Motor neuron (in vitro differentiated cells): ENCODE results near the gene CCR3. TPM values are rescaled to one million over a fixed set of nuclear protein-coding genes. Genes with fewer than 3 reads are reported as not detected.
A peak's percentile ranks its signal among the peaks of the same experiment; 100 is the strongest.

Experiments used
- ATAC-seq, 8 experiments: fragments of 200-7000 bp; cut with Tn5 transposase; replicated peaks in 6 of 8; 2 replicates each; pipeline ENCODE4 v1.8.0; 2021; ENCODE audit warnings: mild to moderate bottlenecking in 8 of 8, moderate library complexity in 8 of 8
- H3K27ac ChIP-seq, 2 donors: fragments of 250-450 bp; sonication (Bioruptor Pico); 2 replicates each; pipeline ENCODE4 v1.9.0; 2021; ENCODE audit warnings: antibody characterized with exemption in 2 of 2, mild to moderate bottlenecking in 2 of 2, moderate library complexity in 1 of 2
- H3K4me1 ChIP-seq, 2 donors: fragments of 250-450 bp; sonication (Bioruptor Pico); replicated peaks in 1 of 2; 2 replicates each; pipeline ENCODE4 v1.6.1; 2021; ENCODE audit warnings: antibody characterized with exemption in 2 of 2, mild to moderate bottlenecking in 2 of 2, moderate library complexity in 1 of 2
- H3K4me3 ChIP-seq, 5 donors: fragments of 250-450 bp; sonication (Bioruptor Pico); 2 replicates each; pipeline ENCODE4 v1.9.0; 2021; ENCODE audit warnings: antibody characterized with exemption in 5 of 5, mild to moderate bottlenecking in 5 of 5, moderate library complexity in 4 of 5
- whole genome bisulfite sequencing, 10 experiments: fragments of 450-650 bp; shearing (Covaris generic); methylation state at CpG; one replicate each; pipeline ENCODE4 v1.0.0; 2022; 5-methylcytosine and 5-hydroxymethylcytosine counted together
- in situ Hi-C, 9 experiments: fragments of 400-800 bp; cut with MboI; loops; one replicate each; pipeline ENCODE4 v1.15.0; 2021; ENCODE audit warnings: low sequenced_read_pairs in 9 of 9, low pct_unique_long_range_greater_than_20kb in 2 of 9; ENCODE audit not compliant: unreplicated experiment in 9 of 9
- total RNA-seq, 8 experiments: library from RNA; unstranded; fragments of 300-600 nt; gene quantifications; 2 replicates each; pipeline versions ENCODE4 v1.2.3 to v1.2.4, GENCODE V29; 2022

Gene CCR3
- total RNA-seq, 8 experiments from 2014 or later: 0.25 to 0.57 (median 0.36) TPM; not detected in 4

DNA sequence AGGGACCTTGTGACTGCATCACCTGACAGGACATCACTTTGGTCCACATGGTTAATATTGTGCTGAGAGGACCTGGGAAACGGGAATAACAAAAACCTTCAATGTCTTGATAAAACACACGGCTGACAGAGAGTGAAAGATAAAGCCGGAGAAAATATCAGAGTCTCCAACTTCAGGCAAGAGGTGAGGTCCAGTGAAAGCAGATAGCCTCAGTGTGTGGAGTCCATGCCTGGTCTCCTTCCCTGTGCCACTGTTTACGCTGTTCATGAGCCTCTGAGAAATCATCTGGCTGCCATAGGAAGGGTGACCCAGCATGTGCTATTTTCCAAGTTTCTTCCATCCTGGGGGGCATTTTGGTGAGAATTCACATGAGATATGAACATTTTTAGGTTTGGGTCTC lies 39.8 kb downstream of the CCR3 start:
- no peak overlapping the region for H3K27ac ChIP-seq
- H3K4me3 ChIP-seq: no peak overlapping the region
- in situ Hi-C loops: no loop called here
- 28 to 89% (median 80%) methylated on average over 1 to 4 of the region's 4 CpGs; no CpG with 5 or more reads in 2 of the 10 experiments for WGBS, 10 experiments
- H3K4me1 ChIP-seq: no peaks in the 10 kb centered on the region
- no peak for ATAC-seq

GRCh38 chr3:46282696-46283095 lies 40.4 kb downstream of the CCR3 start:
- H3K4me1 ChIP-seq: no peaks in the 10 kb centered on the region
- no peak for ATAC-seq
- H3K27ac ChIP-seq: no peak overlapping the region
- WGBS, 10 experiments: 30 to 92% (median 66%) methylated on average over 1 to 2 of the region's 2 CpGs; no CpG with 5 or more reads in 4 of the 10 experiments
- in situ Hi-C loops: no loop called here
- H3K4me3 ChIP-seq: no peak overlapping the region

- no peak overlapping the region for H3K27ac ChIP-seq
- ATAC-seq: no peak
- H3K4me3 ChIP-seq: no peak overlapping the region
- 83% methylated on average over 1 of the region's 2 CpGs; no CpG with 5 or more reads in 9 of the 10 experiments for WGBS, 10 experiments
- in situ Hi-C loops: no loop called here
- no peaks in the 10 kb centered on the region for H3K4me1 ChIP-seq
Observed at GRCh38 chr3:46283881-46284450, 41.7 kb downstream of the CCR3 start.

- Histone ChIP-seq H3K27ac (no peak overlapping the region), H3K4me1 (no peaks in the 10 kb centered on the region), H3K4me3 (no peak overlapping the region)
- no peak for ATAC-seq
- 50 to 100% (median 78%) methylated on average over 1 to 6 of the region's 6 CpGs for WGBS, 10 experiments
- in situ Hi-C loops: no loop called here
Observed at GRCh38 chr3:46284981-46285683, 42.9 kb downstream of the CCR3 start.

GRCh38 chr3:46285931-46286619 lies 43.8 kb downstream of the CCR3 start:
- in situ Hi-C loops: no loop called here
- 17 to 100% (median 67%) methylated on average over 1 to 5 of the region's 5 CpGs; no CpG with 5 or more reads in 5 of the 10 experiments for WGBS, 10 experiments
- ATAC-seq: no peak
- Histone ChIP-seq H3K4me3 (no peak overlapping the region), H3K27ac (no peak overlapping the region), H3K4me1 (no peaks in the 10 kb centered on the region)

DNA sequence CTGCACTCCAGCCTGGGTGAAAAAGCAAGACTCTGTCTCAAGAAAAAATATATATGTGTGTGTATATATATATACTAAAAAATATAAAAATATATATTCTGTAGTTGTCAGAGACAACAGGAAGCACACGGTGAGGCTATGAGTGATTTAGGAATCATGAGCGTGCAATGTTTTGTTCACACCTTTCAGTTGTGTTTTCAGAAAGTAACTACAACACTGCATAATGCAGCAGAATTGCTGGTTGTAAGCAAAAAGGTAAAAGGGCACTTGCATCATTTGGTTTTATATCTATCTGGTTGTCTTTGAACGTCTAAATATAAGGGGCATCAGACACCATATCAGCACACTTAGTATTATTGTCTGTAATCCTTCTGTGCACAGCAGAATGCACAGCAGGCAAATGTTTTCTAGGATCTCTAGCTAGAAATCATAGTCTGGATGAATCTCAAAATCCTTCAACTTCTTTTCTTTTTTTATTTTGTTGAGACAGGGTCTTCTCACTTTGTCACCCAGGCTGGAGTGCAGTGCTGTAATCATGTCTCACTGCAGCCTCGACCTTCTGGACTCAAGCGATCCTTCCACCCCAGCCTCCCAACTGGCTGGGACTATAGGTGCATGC lies 44.8 kb downstream of the CCR3 start:
- WGBS, 10 experiments: 38 to 100% (median 77%) methylated on average over 2 to 5 of the region's 5 CpGs; no CpG with 5 or more reads in 1 of the 10 experiments
- H3K4me3 ChIP-seq: no peak overlapping the region
- in situ Hi-C loops: no loop called here
- no peak for ATAC-seq
- H3K27ac ChIP-seq: no peak overlapping the region
- H3K4me1 ChIP-seq: no peaks in the 10 kb centered on the region

GRCh38 chr3:46289551-46289950 lies 47.3 kb downstream of the CCR3 start:
- in situ Hi-C loops: no loop called here

GRCh38 chr3:46289966-46290365 lies 47.7 kb downstream of the CCR3 start:
- WGBS, 10 experiments: 17 to 92% (median 81%) methylated on average over 1 to 2 of the region's 2 CpGs; no CpG with 5 or more reads in 2 of the 10 experiments
- H3K4me3 ChIP-seq: no peak overlapping the region
- H3K4me1 ChIP-seq: no peaks in the 10 kb centered on the region
- H3K27ac ChIP-seq: no peak overlapping the region
- no peak for ATAC-seq
- in situ Hi-C loops: no loop called here

More at GRCh38 chr3:46289551-46289950, 47.3 kb downstream of the CCR3 start:
- Histone ChIP-seq H3K4me3 (no peak overlapping the region), H3K4me1 (no peaks in the 10 kb centered on the region), H3K27ac (no peak overlapping the region)
- no peak for ATAC-seq
- 86 to 100% (median 95%) methylated on average over 1 of the region's 1 CpG; no CpG with 5 or more reads in 6 of the 10 experiments for WGBS, 10 experiments

DNA sequence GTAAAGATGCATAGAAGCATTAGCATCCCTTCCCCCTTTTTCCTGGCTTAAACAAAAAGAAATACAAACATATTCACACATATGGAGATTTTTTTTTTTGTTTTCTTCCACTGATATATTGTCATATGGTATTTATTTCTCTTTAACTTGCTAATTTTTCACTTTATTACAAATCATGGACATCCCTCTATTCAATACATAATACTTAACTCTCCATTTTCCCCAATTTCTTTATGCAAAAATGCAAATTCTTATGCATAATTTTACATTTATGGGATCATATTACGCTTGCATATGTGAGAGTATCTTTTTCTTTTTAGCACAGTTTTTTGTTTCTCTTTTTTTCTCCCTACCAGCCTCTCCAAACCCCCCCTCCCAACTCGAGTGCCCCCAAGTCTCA lies 48.8 kb downstream of the CCR3 start:
- peak in 3 of 8 experiments; percentile 21 to 81 (median 59) for ATAC-seq
- Histone ChIP-seq H3K4me3 (no peak overlapping the region), H3K27ac (no peak overlapping the region), H3K4me1 (no peaks in the 10 kb centered on the region)
- 0 to 100% (median 63%) methylated on average over 1 to 2 of the region's 2 CpGs; no CpG with 5 or more reads in 1 of the 10 experiments for WGBS, 10 experiments
- in situ Hi-C loops: no loop called here

GRCh38 chr3:46293035-46293724 lies 50.9 kb downstream of the CCR3 start:
- in situ Hi-C loops: no loop called here

DNA sequence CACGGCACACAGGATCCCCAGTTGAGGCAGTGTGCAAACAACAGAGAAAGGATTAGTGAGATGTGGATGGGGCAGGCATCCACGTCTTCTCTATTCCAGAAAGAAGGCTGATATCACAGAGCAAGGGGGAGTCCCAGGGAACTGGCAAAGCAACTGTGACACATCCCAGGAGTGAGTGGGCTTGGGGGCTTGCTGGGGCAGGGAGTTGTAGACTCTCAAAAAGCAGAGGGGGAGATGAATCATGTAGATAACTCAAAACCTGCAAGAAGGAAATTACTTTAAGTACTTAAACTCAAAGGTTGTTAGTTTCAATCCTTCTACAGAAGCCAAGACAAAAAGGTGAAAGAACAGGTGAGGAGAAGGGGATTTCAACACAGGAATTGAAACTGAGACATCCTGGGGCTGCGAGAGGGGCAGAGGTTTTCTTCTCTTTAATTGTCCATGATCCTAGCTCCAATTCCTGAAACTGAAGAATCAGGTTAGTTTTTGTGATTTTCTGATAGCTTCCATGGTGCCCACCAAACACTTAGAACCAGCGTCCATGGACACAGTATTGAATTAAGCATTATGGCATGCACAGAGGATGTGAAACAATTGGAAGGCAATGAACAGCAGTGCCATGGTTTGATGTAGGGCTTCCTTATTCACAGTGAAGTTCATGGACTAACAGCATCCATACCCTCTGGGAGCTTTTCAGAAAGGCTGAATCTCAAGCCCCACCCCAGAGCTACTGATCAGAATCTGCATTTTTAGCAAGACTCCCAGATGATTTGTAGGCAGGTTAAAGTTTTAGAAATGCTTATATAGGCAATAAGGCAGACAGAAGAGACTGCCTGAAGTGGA lies 52.0 kb downstream of the CCR3 start:
- 27 to 80% (median 52%) methylated on average over 1 to 3 of the region's 4 CpGs; no CpG with 5 or more reads in 4 of the 10 experiments for WGBS, 10 experiments
- no peak overlapping the region for H3K4me3 ChIP-seq
- H3K4me1 ChIP-seq: no peaks in the 10 kb centered on the region
- H3K27ac ChIP-seq: no peak overlapping the region
- ATAC-seq: peak in 2 of 8 experiments; percentile 14 to 17
- in situ Hi-C loops: no loop called here

More at GRCh38 chr3:46293035-46293724, 50.9 kb downstream of the CCR3 start:
- ATAC-seq: no peak
- no peak overlapping the region for H3K27ac ChIP-seq
- 83 to 100% (median 100%) methylated on average over 1 of the region's 2 CpGs; no CpG with 5 or more reads in 7 of the 10 experiments for WGBS, 10 experiments
- no peak overlapping the region for H3K4me3 ChIP-seq
- no peaks in the 10 kb centered on the region for H3K4me1 ChIP-seq

DNA sequence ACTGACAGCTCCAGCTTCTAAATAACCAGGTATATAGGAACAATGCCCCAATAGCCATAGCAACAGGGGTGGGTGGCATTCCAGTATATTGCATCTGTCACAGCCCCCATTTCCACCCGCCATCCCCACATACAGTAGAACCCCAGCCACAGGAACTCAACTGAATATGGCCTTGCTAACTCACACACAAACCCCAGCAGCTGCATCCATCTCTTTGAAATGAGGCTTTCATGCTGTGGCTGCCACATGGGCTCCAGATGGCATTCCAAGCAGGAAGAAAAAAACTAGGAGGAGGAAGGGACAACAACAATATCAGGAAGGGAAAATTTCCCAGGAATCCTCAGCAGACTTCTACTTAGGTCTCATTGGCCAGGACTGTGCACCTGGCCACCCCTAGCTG lies 54.6 kb downstream of the CCR3 start:
- in situ Hi-C loops: no loop called here
- H3K4me3 ChIP-seq: no peak overlapping the region
- no peaks in the 10 kb centered on the region for H3K4me1 ChIP-seq
- peak in 3 of 8 experiments; percentile 47 to 82 (median 65) for ATAC-seq
- no peak overlapping the region for H3K27ac ChIP-seq
- 20% methylated on average over 1 of the region's 1 CpG; no CpG with 5 or more reads in 9 of the 10 experiments for WGBS, 10 experiments
